GM06990 (cell line): ENCODE data around the gene EFNA1.

Experiments
- DNase-seq: peaks from one replicate; pipeline ENCODE4 v3.0.0-alpha.2; 2011; ENCODE audit not compliant: insufficient read length; ENCODE audit errors: extremely low read depth
- H3K27me3 ChIP-seq: replicated peaks from 2 replicates; pipeline ENCODE4 v1.6.0; 2011; ENCODE audit warnings: low read length; ENCODE audit not compliant: control insufficient read depth, insufficient read depth
- H3K36me3 ChIP-seq: 2 replicates; pipeline ENCODE4 v1.5.1; 2011; ENCODE audit warnings: low read length; ENCODE audit not compliant: control insufficient read depth, insufficient read depth
- H3K4me3 ChIP-seq: replicated peaks from 2 replicates; pipeline ENCODE4 v1.5.1; 2011; ENCODE audit warnings: low read depth, mild to moderate bottlenecking, control low read depth, low read length
- CTCF ChIP-seq: IDR thresholded peaks from 2 replicates; pipeline ENCODE4 v1.5.1; 2011; ENCODE audit warnings: low read length, control low read depth, mild to moderate bottlenecking, inconsistent platforms; ENCODE audit not compliant: insufficient read depth, poor library complexity, severe bottlenecking

EFNA1 gene

GRCh38 chr1:155125511-155125945 lies 2.1 kb upstream of the EFNA1 start:
- H3K4me3 ChIP-seq, result no peak overlapping the region
- no peaks in the 10 kb centered on the region; the same call in 1 of the 2 replicates for H3K27me3 ChIP-seq
- DNase-seq, result no peak
- no peak for TF ChIP-seq CTCF
- no peaks in the 10 kb centered on the region for H3K36me3 ChIP-seq

GRCh38 chr1:155125946-155126555 lies 1.6 kb upstream of the EFNA1 start:
- no peaks in the 10 kb centered on the region; the same call in 1 of the 2 replicates for H3K27me3 ChIP-seq

GRCh38 chr1:155126556-155127104 lies 1.0 kb upstream of the EFNA1 start:
- DNase-seq, result peak; percentile 42
- Histone ChIP-seq H3K27me3 (no peaks in the 10 kb centered on the region; the same call in 1 of the 2 replicates), H3K4me3 (peak overlapping the region; percentile 65), H3K36me3 (no peaks in the 10 kb centered on the region)
- no peak for TF ChIP-seq CTCF

More at GRCh38 chr1:155125946-155126555, 1.6 kb upstream of the EFNA1 start:
- Histone ChIP-seq H3K4me3 (no peak overlapping the region), H3K36me3 (no peaks in the 10 kb centered on the region)
- no peak for DNase-seq
- no peak for TF ChIP-seq CTCF

- peak overlapping the region; percentile 65 for H3K4me3 ChIP-seq
Observed at GRCh38 chr1:155127967-155128754, 485 bp downstream of the EFNA1 start.

More at GRCh38 chr1:155127967-155128754, 485 bp downstream of the EFNA1 start:
- no peak for TF ChIP-seq CTCF
- DNase-seq, result no peak
- Histone ChIP-seq H3K36me3 (no peaks in the 10 kb centered on the region), H3K27me3 (no peaks in the 10 kb centered on the region; the same call in 1 of the 2 replicates)
